Coronary artery (tissue), 2 donors: ENCODE results near the gene PTRHD1.

Source experiments
- DNase-seq: peaks from one replicate; pipeline ENCODE4 v3.0.0-alpha.2; 2017; ENCODE audit warnings: low spot score
- H3K27ac ChIP-seq, 2 donors: fragments of 200-600 bp; sonication (generic); one replicate each; pipeline ENCODE4 v1.5.1; 2016 to 2019
- H3K4me3 ChIP-seq: fragments of 200-600 bp; sonication (generic); 2 replicates; pipeline ENCODE4 v1.5.1; 2016; ENCODE audit warnings: mild to moderate bottlenecking, moderate library complexity
- TF ChIP-seq, protein P1 (sequence below): fragments of 200-600 bp; sonication (generic); IDR thresholded peaks from one replicate; pipeline ENCODE4 v1.5.1; 2019; ENCODE audit warnings: antibody characterized with exemption

Gene PTRHD1

DNA sequence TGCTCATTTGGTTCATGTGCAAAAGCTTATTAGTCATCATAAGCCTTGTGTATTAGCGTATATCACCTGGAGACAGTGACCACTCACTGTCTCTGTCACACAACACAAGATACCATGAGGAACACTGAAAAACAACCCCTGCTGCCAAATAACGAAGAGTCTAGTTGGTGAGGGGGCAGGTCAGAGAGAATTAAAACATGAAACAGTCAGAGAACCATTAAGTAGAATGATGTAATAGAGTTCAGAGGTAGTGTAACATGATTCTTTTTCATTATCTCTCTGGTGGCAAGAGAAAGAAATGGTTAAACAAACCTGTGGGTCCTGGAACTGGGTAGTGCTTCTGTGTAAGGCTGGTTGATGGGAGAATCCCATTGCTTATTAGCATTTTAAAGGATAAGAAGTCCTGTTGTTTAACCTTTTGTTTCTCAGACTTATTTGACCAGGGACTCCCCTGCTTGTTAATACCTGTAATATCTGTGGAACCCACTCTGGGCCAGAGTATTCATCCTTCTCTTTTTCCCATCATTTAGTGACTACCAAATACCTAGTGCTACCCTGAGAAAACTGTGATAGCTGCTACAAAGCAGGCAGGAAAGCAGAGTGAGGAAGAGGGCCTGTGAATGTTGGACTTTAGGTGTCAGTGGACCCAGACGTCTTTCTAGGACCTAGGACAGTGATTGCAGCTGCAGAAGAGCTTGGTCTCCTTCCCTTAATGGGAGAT lies 38.0 kb downstream of the PTRHD1 start:
- Histone ChIP-seq H3K4me3 (no peak overlapping the region), H3K27ac (no peak overlapping the region)
- no peak for DNase-seq
- TF ChIP-seq, protein P1, sequence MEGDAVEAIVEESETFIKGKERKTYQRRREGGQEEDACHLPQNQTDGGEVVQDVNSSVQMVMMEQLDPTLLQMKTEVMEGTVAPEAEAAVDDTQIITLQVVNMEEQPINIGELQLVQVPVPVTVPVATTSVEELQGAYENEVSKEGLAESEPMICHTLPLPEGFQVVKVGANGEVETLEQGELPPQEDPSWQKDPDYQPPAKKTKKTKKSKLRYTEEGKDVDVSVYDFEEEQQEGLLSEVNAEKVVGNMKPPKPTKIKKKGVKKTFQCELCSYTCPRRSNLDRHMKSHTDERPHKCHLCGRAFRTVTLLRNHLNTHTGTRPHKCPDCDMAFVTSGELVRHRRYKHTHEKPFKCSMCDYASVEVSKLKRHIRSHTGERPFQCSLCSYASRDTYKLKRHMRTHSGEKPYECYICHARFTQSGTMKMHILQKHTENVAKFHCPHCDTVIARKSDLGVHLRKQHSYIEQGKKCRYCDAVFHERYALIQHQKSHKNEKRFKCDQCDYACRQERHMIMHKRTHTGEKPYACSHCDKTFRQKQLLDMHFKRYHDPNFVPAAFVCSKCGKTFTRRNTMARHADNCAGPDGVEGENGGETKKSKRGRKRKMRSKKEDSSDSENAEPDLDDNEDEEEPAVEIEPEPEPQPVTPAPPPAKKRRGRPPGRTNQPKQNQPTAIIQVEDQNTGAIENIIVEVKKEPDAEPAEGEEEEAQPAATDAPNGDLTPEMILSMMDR = no peak

DNA sequence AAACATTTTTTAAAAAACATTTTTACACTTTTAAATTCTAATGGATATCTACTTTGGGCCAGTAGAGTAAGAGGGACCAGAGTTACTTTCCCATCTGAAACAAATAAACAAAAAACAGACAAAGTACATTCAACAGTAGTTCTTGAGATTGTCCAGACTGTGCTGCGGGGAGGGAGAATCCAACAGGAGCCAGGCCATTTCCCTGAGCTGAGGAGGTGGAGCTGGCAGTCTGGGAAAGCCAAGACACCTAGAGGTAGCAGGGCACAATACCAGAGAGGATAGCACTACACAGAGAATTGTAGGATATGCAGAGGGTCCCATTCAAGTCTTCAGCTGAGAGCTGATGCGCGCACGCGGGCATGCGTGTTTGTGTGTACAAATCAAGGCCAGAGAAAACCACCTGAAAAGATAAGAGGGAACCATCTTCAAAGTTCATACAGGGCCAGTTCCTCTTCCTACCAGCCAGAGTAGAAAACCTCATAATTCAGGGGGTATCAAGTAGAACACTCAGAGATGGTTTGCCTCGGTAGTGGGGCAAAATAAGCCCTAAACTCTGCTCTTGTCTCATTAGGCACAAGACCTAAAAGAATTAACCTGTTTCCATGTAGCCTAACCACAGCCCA lies 44.0 kb downstream of the PTRHD1 start:
- DNase-seq = no peak
- Histone ChIP-seq H3K27ac (no peak overlapping the region), H3K4me3 (no peak overlapping the region)
- TF ChIP-seq, protein P1 = no peak

DNA sequence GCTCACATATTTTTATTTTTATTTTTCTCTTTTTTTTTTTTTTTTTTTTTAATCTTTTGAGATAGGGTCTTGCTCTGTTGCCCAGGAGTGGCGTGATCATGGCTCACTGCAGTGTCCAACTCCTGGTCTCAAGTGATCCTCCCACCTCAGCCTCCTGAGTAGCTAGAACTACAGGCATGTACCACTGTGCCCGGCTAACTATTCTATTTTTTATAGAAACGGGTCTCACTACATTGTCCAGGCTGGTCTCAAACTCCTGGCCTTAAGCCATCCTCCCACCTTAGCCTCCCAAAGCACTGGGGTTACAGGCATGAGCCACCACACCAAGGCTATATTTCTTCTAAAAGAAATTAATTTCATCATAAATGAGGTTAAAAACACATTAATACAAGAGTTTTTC lies 45.9 kb downstream of the PTRHD1 start:
- TF ChIP-seq, protein P1 = no peak
- DNase-seq = no peak
- H3K4me3 ChIP-seq = no peak overlapping the region
- H3K27ac ChIP-seq = no peak overlapping the region

DNA sequence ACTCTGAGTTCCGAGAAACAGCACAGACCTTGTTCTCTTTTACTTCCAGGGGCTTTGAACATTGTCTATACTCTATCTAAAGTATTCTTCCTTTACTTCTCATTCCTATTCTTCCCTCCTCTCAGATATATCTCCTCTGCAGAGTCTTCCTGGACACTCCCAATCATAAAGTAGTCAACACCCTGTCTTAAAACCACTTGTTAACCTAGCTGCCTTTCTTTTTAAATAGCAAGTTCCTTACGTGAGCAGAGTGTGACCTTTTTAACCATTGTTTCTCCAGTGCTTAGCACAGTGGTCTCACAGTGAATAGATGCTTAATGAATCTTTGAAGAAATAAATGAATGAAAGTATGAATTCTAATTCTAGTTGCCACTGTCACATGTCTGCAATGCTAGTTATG lies 47.4 kb downstream of the PTRHD1 start:
- Histone ChIP-seq H3K27ac (no peak overlapping the region), H3K4me3 (no peak overlapping the region)

DNA sequence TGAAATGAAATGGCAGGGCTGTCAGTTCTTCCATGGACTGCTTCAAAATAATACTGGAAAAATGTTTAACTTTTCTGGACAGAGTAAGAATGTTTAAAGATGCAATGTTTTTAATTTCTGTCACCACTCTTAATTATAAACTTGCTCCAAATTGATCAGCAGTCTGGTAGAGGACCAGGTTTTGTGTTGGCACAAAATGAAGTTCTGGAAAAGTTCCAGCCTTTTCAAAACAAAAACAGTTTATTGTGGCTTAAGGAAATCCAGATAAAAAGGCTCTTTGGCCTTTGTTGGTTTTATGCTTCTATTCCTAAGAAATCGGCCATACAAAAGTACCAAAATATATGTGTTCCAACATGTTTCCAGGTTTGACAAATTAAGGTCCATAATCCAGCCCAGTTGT lies 48.8 kb downstream of the PTRHD1 start:
- H3K27ac ChIP-seq = no peak overlapping the region
- TF ChIP-seq, protein P1 = no peak
- no peak for DNase-seq
- H3K4me3 ChIP-seq = no peak overlapping the region

More for the DNA sequence above, 47.4 kb downstream of the PTRHD1 start:
- TF ChIP-seq, protein P1 = no peak
- no peak for DNase-seq

DNA sequence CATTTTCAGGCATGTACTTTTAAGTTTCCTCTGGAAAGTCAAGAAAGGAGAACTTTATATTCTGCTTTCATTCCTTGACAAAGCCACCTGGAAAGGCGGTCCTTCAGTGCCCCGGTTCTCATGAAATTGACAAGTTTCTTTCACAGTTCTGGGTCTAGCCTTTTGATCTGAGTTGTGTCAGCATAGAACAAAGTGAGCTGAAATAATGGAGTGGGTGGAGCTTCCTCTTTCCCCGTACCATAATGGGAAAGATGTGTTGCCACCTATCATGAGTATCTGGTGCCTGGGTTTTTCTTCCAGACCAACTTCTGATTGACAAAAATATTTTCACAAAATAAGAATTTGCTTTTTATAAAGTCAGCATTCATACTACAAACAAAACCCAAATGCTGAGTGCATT lies 49.3 kb downstream of the PTRHD1 start:
- DNase-seq = no peak
- TF ChIP-seq, protein P1 = no peak
- no peak overlapping the region for H3K4me3 ChIP-seq
- no peak overlapping the region for H3K27ac ChIP-seq

DNA sequence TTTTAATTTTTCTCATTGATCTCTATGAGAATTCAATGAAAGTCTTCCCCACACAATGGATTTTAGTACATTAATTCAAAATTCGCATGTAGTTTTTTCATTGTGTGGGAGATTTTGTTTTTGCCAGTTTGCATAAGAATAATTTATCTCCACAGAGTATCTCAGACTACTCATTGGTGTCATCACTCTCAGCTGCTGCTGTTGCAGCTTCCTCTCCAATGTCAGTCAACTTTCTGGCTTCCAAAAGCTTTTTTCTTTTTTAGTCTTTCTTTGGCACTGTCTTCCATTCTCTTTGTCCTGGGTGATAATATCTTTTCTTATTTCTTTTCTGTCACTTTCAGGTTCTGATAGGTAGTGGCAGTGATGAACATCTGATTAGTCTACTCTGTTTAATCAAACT lies 50.5 kb downstream of the PTRHD1 start:
- H3K4me3 ChIP-seq = no peak overlapping the region
- TF ChIP-seq, protein P1 = no peak
- H3K27ac ChIP-seq = no peak overlapping the region
- no peak for DNase-seq
